ENCODE measurements around the gene AOC2. TPM values are rescaled to one million over a fixed set of nuclear protein-coding genes. Genes with fewer than 3 reads are reported as not detected.

Gene AOC2
- total and polyA plus RNA-seq, 2 of the 13 experiments (the other 11 are each of a cell fraction or from before 2014, with no cell fraction given): 1.2 to 3.3 TPM

DNA sequence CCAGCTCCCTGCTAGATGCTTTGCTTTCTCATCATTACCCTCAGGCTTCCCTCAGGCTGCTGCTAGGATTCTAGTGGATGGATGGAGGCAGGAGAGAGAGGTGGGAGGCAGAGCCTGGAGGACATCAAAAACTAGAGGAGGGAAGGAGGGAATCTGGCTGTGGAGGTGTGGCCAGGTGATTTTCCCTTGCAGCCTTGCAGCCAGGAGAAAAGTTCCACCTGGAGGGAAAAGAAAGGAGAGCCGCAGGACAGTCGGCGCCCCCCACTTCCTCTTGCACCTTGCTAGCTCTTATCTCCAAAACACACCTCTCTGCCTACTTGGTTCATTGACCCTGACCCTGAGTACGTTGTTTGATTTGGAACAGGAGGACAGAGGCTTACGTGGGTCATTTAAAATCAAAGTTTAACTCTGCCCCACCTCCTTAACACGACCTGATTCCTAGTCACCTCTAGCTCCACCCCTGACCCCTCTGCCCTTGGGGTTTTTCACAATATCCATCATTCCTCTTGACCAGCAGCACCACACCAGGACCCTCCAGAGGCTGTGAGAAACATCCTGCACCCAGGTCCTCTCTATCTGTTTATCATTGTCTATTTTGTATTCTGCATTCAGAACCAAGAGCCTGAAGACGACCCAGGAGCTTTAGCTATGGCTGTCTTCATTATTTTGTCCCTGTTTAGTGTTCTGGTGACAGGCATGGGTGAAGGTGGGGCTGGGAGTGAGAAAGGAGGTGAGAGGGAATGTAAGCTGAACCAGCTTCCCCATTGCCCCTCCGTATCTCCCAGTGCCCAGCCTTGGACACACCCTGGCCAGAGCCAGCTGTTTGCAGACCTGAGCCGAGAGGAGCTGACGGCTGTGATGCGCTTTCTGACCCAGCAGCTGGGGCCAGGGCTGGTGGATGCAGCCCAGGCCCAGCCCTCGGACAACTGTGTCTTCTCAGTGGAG lies 22.5 kb downstream of the AOC2 start (continued):
- TF ChIP-seq ZNF644 (CRISPR knock-in tag; IDR thresholded peaks at IDR 0.05; ENCODE audit: low read depth): no peak
- TF ChIP-seq NFIB (CRISPR knock-in tag; IDR thresholded peaks at IDR 0.05; ENCODE audit: borderline replicate concordance): no peak
- TF ChIP-seq ZNF724P (CRISPR knock-in tag; IDR thresholded peaks at IDR 0.05; ENCODE audit: borderline replicate concordance): no peak
- TF ChIP-seq, protein P1, sequence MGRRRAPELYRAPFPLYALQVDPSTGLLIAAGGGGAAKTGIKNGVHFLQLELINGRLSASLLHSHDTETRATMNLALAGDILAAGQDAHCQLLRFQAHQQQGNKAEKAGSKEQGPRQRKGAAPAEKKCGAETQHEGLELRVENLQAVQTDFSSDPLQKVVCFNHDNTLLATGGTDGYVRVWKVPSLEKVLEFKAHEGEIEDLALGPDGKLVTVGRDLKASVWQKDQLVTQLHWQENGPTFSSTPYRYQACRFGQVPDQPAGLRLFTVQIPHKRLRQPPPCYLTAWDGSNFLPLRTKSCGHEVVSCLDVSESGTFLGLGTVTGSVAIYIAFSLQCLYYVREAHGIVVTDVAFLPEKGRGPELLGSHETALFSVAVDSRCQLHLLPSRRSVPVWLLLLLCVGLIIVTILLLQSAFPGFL (CRISPR knock-in tag; IDR thresholded peaks at IDR 0.05): no peak
- TF ChIP-seq, protein P2, sequence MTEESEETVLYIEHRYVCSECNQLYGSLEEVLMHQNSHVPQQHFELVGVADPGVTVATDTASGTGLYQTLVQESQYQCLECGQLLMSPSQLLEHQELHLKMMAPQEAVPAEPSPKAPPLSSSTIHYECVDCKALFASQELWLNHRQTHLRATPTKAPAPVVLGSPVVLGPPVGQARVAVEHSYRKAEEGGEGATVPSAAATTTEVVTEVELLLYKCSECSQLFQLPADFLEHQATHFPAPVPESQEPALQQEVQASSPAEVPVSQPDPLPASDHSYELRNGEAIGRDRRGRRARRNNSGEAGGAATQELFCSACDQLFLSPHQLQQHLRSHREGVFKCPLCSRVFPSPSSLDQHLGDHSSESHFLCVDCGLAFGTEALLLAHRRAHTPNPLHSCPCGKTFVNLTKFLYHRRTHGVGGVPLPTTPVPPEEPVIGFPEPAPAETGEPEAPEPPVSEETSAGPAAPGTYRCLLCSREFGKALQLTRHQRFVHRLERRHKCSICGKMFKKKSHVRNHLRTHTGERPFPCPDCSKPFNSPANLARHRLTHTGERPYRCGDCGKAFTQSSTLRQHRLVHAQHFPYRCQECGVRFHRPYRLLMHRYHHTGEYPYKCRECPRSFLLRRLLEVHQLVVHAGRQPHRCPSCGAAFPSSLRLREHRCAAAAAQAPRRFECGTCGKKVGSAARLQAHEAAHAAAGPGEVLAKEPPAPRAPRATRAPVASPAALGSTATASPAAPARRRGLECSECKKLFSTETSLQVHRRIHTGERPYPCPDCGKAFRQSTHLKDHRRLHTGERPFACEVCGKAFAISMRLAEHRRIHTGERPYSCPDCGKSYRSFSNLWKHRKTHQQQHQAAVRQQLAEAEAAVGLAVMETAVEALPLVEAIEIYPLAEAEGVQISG (CRISPR knock-in tag; IDR thresholded peaks at IDR 0.05): peak; percentile 37; the same call in 1 of the 2 replicates
- TF ChIP-seq NR2C2 (CRISPR knock-in tag; IDR thresholded peaks at IDR 0.05; ENCODE audit: borderline replicate concordance): peak; percentile 79
- TF ChIP-seq ZNF510 (CRISPR knock-in tag; IDR thresholded peaks at IDR 0.05; ENCODE audit: low read depth): 0 out of 2 replicates have a peak, but pooled peaks have one; percentile 49
- TF ChIP-seq, protein P3, sequence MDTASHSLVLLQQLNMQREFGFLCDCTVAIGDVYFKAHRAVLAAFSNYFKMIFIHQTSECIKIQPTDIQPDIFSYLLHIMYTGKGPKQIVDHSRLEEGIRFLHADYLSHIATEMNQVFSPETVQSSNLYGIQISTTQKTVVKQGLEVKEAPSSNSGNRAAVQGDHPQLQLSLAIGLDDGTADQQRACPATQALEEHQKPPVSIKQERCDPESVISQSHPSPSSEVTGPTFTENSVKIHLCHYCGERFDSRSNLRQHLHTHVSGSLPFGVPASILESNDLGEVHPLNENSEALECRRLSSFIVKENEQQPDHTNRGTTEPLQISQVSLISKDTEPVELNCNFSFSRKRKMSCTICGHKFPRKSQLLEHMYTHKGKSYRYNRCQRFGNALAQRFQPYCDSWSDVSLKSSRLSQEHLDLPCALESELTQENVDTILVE (CRISPR knock-in tag; IDR thresholded peaks at IDR 0.05): no peak
- TF ChIP-seq ZNF12 (CRISPR knock-in tag; IDR thresholded peaks at IDR 0.05): no peak
- TF ChIP-seq, protein P4, sequence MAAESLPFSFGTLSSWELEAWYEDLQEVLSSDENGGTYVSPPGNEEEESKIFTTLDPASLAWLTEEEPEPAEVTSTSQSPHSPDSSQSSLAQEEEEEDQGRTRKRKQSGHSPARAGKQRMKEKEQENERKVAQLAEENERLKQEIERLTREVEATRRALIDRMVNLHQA (CRISPR knock-in tag; IDR thresholded peaks at IDR 0.05): no peak
- TF ChIP-seq, protein P5, sequence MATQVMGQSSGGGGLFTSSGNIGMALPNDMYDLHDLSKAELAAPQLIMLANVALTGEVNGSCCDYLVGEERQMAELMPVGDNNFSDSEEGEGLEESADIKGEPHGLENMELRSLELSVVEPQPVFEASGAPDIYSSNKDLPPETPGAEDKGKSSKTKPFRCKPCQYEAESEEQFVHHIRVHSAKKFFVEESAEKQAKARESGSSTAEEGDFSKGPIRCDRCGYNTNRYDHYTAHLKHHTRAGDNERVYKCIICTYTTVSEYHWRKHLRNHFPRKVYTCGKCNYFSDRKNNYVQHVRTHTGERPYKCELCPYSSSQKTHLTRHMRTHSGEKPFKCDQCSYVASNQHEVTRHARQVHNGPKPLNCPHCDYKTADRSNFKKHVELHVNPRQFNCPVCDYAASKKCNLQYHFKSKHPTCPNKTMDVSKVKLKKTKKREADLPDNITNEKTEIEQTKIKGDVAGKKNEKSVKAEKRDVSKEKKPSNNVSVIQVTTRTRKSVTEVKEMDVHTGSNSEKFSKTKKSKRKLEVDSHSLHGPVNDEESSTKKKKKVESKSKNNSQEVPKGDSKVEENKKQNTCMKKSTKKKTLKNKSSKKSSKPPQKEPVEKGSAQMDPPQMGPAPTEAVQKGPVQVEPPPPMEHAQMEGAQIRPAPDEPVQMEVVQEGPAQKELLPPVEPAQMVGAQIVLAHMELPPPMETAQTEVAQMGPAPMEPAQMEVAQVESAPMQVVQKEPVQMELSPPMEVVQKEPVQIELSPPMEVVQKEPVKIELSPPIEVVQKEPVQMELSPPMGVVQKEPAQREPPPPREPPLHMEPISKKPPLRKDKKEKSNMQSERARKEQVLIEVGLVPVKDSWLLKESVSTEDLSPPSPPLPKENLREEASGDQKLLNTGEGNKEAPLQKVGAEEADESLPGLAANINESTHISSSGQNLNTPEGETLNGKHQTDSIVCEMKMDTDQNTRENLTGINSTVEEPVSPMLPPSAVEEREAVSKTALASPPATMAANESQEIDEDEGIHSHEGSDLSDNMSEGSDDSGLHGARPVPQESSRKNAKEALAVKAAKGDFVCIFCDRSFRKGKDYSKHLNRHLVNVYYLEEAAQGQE (IDR thresholded peaks at IDR 0.05; ENCODE audit: borderline replicate concordance in 1 of 2, low read depth in 1 of 2, low read length in 2 of 2): peak in 1 of 2 experiments; percentile 54; a peak in 2 of 4 replicates
- TF ChIP-seq ELF3 (CRISPR knock-in tag; IDR thresholded peaks at IDR 0.05): peak; percentile 85
- TF ChIP-seq NFKB2 (CRISPR knock-in tag; IDR thresholded peaks at IDR 0.05; ENCODE audit: borderline replicate concordance): no peak
- TF ChIP-seq PAX8 (CRISPR knock-in tag; IDR thresholded peaks at IDR 0.05; ENCODE audit: borderline replicate concordance): no peak
- TF ChIP-seq PCBP1 (IDR thresholded peaks at IDR 0.05; ENCODE audit: borderline replicate concordance, low read depth, low read length): no peak
- no peak for TF ChIP-seq ZNF484 (CRISPR knock-in tag; IDR thresholded peaks at IDR 0.05; ENCODE audit: borderline replicate concordance, low read depth)
- no peak for TF ChIP-seq NBN (conservative IDR thresholded peaks at IDR 0.05)
- TF ChIP-seq, protein P6, sequence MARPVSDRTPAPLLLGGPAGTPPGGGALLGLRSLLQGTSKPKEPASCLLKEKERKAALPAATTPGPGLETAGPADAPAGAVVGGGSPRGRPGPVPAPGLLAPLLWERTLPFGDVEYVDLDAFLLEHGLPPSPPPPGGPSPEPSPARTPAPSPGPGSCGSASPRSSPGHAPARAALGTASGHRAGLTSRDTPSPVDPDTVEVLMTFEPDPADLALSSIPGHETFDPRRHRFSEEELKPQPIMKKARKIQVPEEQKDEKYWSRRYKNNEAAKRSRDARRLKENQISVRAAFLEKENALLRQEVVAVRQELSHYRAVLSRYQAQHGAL (CRISPR knock-in tag; IDR thresholded peaks at IDR 0.05; ENCODE audit: not compliant biosample characterization): no peak

Data from HepG2 (cell line).